IPS-NIHi11 (cell line): ENCODE measurements around the gene KIF6.

ENCODE experiments used
- DNase-seq: peaks from one replicate; pipeline ENCODE4 v3.0.0; 2012; ENCODE audit warnings: mixed read lengths, low spot score

Gene KIF6

DNA sequence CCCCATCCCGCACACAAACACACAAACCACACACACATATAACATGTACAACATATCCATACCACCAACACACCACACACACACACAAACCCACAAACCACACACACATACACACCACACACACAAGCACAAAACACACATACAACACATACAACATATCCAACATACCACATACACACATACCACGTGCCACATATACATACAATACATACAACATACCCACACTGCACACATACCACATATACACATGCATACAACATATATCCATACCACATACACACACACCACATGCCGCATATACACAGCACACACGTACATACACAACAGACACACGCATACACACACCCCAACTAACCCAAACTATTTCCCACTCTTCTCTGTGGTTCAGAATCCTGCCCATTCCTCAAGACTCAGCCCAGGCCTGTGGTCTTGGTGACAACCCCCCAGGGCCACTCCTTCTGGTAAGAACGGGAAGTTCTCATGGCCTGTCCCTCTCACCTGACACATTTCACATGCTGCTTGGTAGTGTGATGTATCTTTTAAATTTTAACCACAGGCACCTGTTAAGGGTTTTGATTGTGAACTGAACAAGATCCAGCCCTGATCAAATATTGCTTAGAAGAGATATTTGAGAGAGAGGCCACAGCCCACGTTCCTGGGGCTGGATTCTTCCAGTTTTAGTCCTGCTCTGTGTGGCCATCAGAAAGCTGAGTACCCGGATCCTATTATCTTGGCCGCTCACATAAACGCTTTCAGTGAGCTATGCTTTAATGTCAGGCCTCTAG, 346.8 kb downstream of the KIF6 start:
- DNase-seq = no peak

DNA sequence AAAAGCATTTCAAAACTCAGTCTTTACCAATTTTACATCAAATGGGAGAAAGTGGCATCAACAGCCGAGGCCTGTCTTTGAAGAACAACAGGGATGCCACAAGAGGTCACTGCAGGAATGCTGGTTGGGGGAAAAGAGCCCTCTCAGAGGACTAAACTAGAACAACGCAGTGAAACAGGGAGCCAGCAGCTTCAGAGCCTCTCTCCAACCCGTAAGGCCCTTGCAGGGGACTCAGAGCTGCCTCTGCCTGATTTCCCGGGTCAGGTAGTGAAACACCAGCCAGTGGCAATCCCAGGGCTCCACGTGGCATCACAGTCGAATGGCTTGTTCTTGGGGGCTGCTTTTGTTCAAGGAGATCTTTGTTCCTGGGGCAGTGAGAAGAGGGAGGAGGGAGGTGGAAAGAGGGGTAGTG, 347.7 kb downstream of the KIF6 start:
- DNase-seq = peak; percentile 83

DNA sequence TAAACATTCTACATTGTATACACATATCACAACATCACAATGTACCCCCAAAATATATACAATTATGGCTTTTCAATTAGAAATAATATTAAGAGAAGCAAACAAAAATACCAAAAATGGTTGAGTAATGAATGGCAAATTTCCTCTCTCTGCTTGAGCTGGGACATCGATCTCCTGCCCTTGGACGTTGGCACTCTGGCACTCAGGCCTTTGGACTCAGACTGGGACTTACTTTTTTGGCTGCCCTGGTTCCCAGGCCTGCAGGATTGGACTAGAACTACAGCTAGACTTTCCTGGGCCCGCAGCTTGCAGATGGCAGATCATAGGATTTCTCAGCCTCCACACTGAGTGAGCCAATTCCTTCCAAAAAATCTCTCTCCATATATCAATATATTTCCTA, 349.8 kb downstream of the KIF6 start:
- DNase-seq = no peak

GRCh38 chr6:39370390-39370789, 354.8 kb downstream of the KIF6 start:
- DNase-seq = no peak

DNA sequence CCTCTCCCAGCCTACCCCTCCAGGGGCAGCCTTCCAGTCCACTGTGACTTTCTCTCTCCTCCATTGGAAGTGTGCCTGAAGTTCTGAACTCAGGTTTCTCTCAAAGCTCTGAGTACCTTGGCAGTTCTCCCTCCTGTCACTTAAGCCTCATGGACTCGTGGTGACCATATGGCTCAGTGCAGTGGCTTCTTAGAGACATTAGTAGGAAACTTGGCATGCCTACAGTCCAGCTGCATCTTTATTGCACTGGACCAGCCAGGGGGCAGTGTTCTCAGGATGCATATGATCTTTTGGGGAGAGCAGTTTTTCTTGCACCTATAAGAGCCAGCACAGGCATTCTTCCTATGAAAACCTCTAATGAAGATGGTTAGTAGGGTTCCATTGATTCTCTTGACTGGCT, 355.2 kb downstream of the KIF6 start:
- no peak for DNase-seq

DNA sequence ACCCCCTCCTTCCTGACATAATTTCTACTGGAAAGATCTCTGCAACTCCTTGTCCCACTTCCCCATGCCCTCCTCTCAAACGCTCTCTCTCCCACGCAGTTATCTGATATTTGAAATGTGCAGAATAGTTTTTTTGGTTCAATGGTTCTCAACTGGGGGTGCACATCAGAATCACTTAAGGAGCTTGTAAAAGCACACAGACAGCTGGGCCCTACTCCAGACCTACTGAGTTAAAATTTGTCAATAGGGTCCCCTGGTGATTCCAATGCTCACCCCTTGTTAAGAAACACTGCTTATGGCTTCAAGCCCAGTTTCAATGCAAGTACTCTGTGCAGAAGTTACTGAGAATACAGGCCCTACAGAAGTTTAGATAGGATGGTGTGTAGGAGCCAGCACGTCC, 357.5 kb downstream of the KIF6 start:
- no peak for DNase-seq

DNA sequence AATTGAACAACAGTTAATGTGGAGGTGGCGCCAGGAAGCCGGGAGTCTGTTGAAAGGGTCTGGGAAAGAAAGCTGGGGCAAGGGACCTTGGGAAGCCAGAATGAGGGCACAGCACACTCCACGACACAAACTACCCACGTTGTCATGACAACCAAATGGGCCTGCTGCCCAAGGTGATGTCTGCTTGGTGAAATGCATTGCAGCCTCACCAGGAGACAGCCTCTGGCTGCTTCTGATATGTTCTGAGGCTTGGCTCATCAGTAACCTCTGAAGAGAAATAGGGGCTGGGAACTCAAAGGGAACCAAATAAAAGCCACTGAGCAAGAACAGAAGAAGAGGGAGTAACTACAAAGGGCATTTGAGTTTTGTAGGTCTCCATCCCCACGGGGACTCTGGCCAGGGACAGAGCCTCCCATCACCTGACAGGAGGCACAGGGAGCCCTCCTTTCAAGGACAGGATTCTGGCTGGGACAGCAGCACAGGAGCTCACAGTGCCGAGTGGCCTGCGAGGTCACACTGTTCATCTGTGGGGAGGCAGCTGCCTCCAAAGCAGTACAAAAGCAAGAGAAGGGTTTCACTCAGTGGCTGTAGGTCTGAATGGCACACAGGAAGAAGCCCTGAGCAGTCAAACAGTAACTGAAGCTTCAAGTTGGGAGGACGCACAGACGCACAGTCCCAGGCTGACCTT, 358.1 kb downstream of the KIF6 start:
- DNase-seq = no peak

- no peak for DNase-seq
Measured at GRCh38 chr6:39365281-39366074, 359.7 kb downstream of the KIF6 start.

GRCh38 chr6:39363280-39363679, 361.9 kb downstream of the KIF6 start:
- DNase-seq = no peak

DNA sequence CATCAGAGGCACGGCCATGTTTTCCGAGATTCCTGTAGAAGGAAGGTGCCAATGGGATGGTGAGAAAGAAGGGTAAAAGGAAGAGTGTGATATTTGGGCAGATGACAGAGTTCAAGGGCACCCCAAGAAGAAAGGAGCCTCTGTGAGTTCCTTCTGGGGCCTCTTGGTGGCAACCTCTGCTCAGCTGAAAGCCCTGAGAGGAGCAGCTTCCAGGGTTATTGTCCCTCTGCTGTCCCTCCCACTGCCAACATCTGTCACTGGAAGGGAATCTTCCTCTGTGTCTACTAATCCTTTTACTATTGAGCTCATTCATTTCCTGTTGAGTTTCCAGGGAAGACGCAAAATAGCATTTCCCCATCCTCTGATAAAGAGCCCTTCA, 362.7 kb downstream of the KIF6 start:
- DNase-seq = peak; percentile 43

DNA sequence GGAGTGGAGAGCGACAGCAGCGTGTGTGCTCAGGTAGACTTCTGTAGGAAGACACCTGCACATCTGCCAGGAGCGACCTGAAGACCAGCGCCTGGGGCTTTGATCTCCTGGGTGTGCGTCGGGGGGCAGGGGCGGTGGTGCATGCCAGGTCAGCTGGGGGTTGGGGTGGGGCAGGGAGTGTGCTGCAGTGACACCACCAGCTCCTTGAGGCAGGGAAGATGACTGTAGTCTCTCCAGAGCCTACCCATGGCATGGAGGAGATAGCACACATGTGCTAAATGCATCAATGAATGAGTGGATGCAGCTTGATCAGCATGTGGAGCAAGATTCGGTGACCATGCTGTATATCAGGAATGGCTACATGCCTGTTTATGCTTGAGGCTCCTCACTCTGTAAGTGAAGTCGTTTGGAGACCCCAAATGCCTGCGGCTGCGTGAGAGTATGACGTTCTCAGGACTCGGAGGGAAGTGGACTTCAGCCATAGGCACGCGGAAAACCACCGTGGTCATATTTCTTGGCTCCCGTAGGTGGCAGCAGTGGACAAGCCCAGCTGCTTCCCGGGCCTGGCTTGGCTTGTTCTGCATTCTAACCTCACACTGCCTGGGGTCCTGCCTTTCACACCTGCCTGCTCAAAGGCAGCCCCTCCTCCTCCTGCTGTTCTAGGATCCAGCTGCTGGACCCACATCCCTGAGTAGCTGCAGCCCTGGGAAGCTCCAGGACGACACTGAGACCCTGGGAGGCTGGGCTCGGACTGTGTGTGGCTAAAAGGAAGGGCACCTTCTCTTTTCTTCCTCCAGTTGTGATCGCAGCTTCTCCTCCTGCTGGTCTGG, 363.3 kb downstream of the KIF6 start:
- peak; percentile 93 for DNase-seq

- no peak for DNase-seq
Measured at GRCh38 chr6:39360378-39360777, 364.8 kb downstream of the KIF6 start.

DNA sequence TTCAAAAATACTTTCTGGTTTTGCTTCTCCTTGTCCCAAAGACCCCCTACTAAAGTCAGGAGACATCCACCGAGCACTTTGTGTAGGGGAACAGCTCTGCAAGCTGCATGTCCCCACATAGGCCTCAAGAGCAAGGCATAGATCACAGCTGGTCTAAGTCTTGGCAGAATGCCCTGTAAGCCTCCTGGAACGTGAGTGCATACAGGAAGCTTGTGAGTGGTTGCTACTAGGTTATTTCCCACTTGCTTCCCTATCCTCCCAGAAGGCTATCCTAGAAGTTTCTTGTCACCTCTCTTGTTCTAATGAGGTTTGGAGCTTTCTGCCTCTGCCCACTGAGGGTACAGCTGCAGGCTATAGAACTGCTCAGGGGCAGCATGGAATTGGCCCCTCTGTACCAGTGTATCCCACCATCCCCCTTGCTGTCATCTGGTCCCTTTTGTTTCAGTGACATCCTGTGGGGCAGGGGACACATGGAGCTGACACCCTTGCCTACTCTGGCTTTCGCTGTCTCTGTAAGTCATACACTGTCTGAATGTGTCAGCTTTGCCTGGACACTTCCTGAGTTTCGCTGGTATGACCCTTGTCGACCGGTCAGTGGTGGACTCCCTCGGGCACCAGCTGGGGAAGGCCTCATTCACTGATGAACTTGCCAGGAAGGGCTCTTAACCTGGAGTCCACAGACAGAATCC, 367.1 kb downstream of the KIF6 start:
- no peak for DNase-seq

DNA sequence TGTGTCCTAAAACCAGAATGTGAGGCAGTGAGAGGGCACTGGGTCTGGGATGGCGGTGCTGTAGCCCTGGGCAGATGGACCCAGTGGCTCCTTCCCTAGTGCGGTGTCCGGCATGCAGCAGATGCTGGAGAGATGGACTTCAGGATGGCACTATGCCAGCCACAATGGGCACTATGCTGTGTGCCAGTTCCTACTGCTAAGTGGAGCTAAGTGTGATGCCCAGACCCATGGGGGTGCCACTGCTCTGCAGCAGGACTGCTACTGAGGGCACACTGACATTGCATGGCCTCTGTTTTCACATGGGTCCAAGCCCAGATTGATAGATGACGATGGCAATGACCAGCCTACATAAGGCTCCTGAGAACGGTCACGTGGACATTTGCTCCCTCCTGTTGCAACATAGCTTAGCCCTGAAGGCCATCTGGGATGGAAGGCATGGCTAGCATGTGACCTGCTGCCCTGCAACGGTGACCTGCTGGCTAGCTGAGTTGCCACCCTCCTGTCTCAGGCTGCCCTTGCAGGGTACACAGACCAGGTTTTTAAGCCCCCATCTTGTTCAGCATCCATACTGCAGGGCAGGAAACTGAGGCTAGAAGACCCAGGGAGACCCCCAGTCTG, 371.4 kb downstream of the KIF6 start:
- no peak for DNase-seq

DNA sequence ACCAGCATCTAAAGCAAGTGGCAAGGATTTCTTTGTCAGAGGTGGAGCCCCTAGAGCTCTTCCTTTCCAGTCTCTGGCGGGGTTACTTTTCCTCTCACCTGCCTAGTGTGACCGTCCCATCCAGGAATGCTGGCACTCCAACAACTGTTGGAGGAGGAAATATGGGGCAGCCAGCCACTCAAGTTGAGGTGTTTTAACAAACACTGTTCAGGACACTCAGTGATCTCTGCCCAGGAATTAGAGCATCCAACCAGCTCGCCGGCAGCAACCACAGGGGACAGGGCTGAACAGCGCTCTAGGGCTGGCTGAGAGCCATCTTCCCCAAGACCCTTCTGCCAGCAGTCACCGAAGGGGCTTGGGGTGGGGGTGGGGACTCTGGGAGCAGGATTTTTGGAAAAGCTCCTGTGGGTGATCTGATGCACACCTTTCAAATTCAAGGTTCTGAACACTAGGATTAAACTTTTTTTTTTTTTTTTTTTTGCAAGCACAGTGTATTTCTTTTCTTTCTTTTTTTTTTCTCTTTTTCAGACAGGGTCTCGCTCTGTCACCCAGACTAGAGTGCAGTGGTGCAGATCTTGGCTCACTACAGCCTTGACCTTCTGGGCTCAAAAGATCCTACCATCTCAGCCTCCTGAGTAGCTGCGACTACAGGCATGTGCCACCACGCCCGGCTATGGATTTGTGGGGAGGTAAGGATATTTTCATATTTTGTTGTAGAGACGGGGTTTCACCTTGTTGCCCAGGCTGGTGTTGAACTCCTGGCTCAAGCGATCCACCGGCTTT, 374.3 kb downstream of the KIF6 start:
- no peak for DNase-seq

GRCh38 chr6:39348740-39349139, 376.5 kb downstream of the KIF6 start:
- DNase-seq = no peak

- DNase-seq = peak; percentile 92
Measured at GRCh38 chr6:39347906-39348585, 377.2 kb downstream of the KIF6 start.

- DNase-seq = no peak
Measured at GRCh38 chr6:39347206-39347605, 378.0 kb downstream of the KIF6 start.

GRCh38 chr6:39344821-39345280, 380.4 kb downstream of the KIF6 start:
- DNase-seq = peak; percentile 75
